Lower lobe of right lung (tissue), 2 donors: ENCODE measurements around the gene GALR3. TPM values are rescaled to one million over a fixed set of nuclear protein-coding genes. Genes with fewer than 3 reads are reported as not detected.

Experiments used
- ATAC-seq, 2 donors: fragments of 200-7000 bp; cut with Tn5 transposase; one replicate each; pipeline ENCODE4 v1.9.1; 2020 to 2022; ENCODE audit warnings: mild to moderate bottlenecking in 2 of 2, moderate library complexity in 2 of 2
- DNase-seq: peaks from one replicate; pipeline ENCODE4 v3.0.0-alpha.2; 2020
- H3K27ac ChIP-seq: fragments of 200-600 bp; one replicate; pipeline ENCODE4 v1.8.0; 2022
- H3K27me3 ChIP-seq: fragments of 200-600 bp; one replicate; pipeline ENCODE4 v1.8.0; 2022; ENCODE audit warnings: low read depth
- H3K36me3 ChIP-seq: fragments of 200-600 bp; one replicate; pipeline ENCODE4 v1.8.0; 2022; ENCODE audit warnings: mild to moderate bottlenecking
- H3K4me1 ChIP-seq: fragments of 200-600 bp; one replicate; pipeline ENCODE4 v1.8.0; 2022
- H3K4me3 ChIP-seq: fragments of 200-600 bp; one replicate; pipeline ENCODE4 v1.8.0; 2022; ENCODE audit warnings: mild to moderate bottlenecking
- H3K9me3 ChIP-seq: fragments of 200-600 bp; one replicate; pipeline ENCODE4 v1.8.0; 2022
- CTCF ChIP-seq: fragments of 200-600 bp; IDR thresholded peaks from one replicate; pipeline ENCODE4 v1.8.0; 2022; ENCODE audit warnings: antibody characterized with exemption, mild to moderate bottlenecking
- intact Hi-C: fragments of 100-400 bp; cut with DNase I; formaldehyde crosslinking; loops from one replicate; pipeline ENCODE4 v1.11.0; 2022
- total RNA-seq: library from RNA; stranded (reverse); fragmentation: NEBNext Ultra II Directional; extraction: Animal tissue kit (Norgen Biotek cat#: 25700); gene quantifications from one replicate; pipeline ENCODE4 v1.2.1, GENCODE V29; 2021
- donor health status: DM: no; HTN: yes; CAD: no; lungs with severe emphysema.

GALR3 gene
- total RNA-seq, 1 donor from 2014 or later: not detected

GRCh38 chr22:37802310-37803194, 20.6 kb upstream of the GALR3 start:
- peak; percentile 75 for DNase-seq
- intact Hi-C loops: no loop called here
- H3K4me1 ChIP-seq: peaks cover 42% of the 10 kb centered on the region
- H3K27ac ChIP-seq: peak overlapping the region; percentile 72
- TF ChIP-seq CTCF: no peak
- ATAC-seq: peak; percentile 42 to 54
- peak overlapping the region; percentile 73 for H3K4me3 ChIP-seq
- no peaks in the 10 kb centered on the region for H3K36me3 ChIP-seq
- H3K9me3 ChIP-seq: no peaks in the 10 kb centered on the region
- no peaks in the 10 kb centered on the region for H3K27me3 ChIP-seq

- Histone ChIP-seq H3K4me1 (peaks cover 46% of the 10 kb centered on the region), H3K9me3 (no peaks in the 10 kb centered on the region), H3K27ac (no peak overlapping the region), H3K36me3 (no peaks in the 10 kb centered on the region), H3K4me3 (peak overlapping the region; percentile 73), H3K27me3 (no peaks in the 10 kb centered on the region)
- DNase-seq (no peak), ATAC-seq (no peak)
- intact Hi-C loops: no loop called here
- no peak for TF ChIP-seq CTCF
Observed at GRCh38 chr22:37803195-37803638, 20.0 kb upstream of the GALR3 start.

GRCh38 chr22:37803639-37804351, 19.4 kb upstream of the GALR3 start:
- TF ChIP-seq CTCF: no peak
- Histone ChIP-seq H3K4me1 (peaks cover 52% of the 10 kb centered on the region), H3K9me3 (no peaks in the 10 kb centered on the region), H3K36me3 (no peaks in the 10 kb centered on the region), H3K27me3 (no peaks in the 10 kb centered on the region), H3K4me3 (no peak overlapping the region), H3K27ac (peak overlapping the region; percentile 91)
- no peak for DNase-seq
- ATAC-seq: no peak
- intact Hi-C loops: no loop called here

- TF ChIP-seq CTCF: no peak
- Histone ChIP-seq H3K9me3 (no peaks in the 10 kb centered on the region), H3K4me3 (peak overlapping the region; percentile 72), H3K27me3 (no peaks in the 10 kb centered on the region), H3K36me3 (no peaks in the 10 kb centered on the region), H3K27ac (peak overlapping the region; percentile 91), H3K4me1 (peaks cover 55% of the 10 kb centered on the region)
- no peak for DNase-seq
- ATAC-seq: no peak
- intact Hi-C loops: no loop called here
Observed at GRCh38 chr22:37804352-37804880, 18.8 kb upstream of the GALR3 start.

- Histone ChIP-seq H3K27ac (peak overlapping the region; percentile 91), H3K4me1 (peaks cover 55% of the 10 kb centered on the region), H3K36me3 (no peaks in the 10 kb centered on the region), H3K9me3 (no peaks in the 10 kb centered on the region), H3K27me3 (no peaks in the 10 kb centered on the region), H3K4me3 (peak overlapping the region; percentile 72)
- peak; percentile 75 to 85 for ATAC-seq
- intact Hi-C loops: no loop called here
- TF ChIP-seq CTCF: no peak
- peak; percentile 92 for DNase-seq
Observed at GRCh38 chr22:37804881-37805809, 18.0 kb upstream of the GALR3 start.
